ENCODE measurements around the gene MOB3C.

The MOB3C gene

GRCh38 chr1:46606255-46606965 lies 10.2 kb downstream of the MOB3C start:
- no peak for DNase-seq (ENCODE audit: low read depth in 2 of 2)

- DNase-seq (ENCODE audit: low read depth in 2 of 2), result no peak
Measured at GRCh38 chr1:46605232-46605631, 11.4 kb downstream of the MOB3C start.

GRCh38 chr1:46603858-46604549 lies 12.6 kb downstream of the MOB3C start, which contains the start of gene MKNK1:
Gene MKNK1 (minus strand): TSS chr1:46604268. CDS start chr1:46583327, 20,941 bp downstream.
- peak; percentile 96 to 98 for DNase-seq (ENCODE audit: low read depth in 2 of 2)

DNA sequence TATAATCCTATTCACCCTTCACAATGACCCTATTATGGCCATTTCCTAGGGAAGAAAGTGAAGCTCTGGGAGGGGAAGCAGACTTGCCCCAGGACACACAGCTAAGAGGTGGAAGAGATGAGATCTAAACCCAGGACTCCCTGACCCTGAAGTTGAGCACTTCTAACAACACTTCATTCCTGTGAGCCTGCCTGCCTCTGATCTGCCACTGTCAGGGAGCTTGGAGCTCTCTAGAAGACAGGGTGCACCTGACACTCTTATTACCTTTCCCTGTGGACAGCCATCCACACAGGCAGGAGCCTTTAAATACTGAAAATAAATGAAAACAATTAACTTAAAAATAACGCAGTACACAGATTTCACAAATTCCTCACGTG lies 13.1 kb downstream of the MOB3C start:
- DNase-seq (ENCODE audit: low read depth in 2 of 2), result no peak

GRCh38 chr1:46601257-46602007 lies 15.2 kb downstream of the MOB3C start:
- DNase-seq (ENCODE audit: low read depth in 2 of 2), result no peak

GRCh38 chr1:46599059-46599970 lies 17.3 kb downstream of the MOB3C start:
- no peak for DNase-seq (ENCODE audit: low read depth in 2 of 2)

DNA sequence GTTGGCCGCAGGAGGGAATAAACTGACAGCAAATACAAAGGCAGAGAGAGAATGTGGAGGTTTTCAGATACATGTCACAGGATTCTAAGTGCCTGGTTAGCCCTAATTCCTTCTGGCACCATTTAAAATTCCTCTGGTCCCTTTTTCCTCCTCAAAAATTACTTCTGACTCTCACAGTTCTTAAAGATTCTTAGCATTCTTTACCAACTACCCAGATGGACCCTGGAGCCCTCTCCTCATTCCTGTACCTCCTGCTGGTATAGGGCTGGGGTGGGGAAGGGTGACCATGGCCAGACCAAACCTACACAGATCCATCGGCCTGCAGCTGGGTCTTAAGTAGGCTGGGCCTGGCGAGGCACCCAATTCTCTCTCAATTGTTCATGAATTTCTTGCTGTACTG lies 19.8 kb downstream of the MOB3C start:
- DNase-seq (ENCODE audit: low read depth in 2 of 2), result no peak

DNA sequence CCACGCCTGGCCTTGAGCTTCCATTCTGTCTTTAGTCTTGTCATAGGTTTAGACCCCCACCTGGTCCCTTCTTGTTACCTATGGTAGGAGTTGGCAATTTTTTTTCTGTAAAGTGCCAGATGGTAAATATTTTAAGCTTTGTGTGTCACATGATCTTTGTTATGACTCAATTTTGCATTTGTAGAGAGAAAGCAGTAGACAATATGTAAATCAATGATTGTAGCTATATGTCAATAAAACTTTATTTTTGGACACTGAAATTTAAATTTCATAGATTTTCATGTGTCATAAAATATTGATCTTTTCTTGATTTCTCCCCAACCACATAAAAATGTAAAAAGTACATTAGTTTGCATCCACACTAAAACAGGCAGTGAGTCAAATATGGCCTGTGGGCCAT lies 20.6 kb downstream of the MOB3C start:
- DNase-seq (ENCODE audit: low read depth in 2 of 2), result no peak

GRCh38 chr1:46595127-46595526 lies 21.5 kb downstream of the MOB3C start:
- DNase-seq (ENCODE audit: low read depth in 2 of 2), result no peak

GRCh38 chr1:46594063-46594462 lies 22.5 kb downstream of the MOB3C start:
- no peak for DNase-seq (ENCODE audit: low read depth in 2 of 2)

DNA sequence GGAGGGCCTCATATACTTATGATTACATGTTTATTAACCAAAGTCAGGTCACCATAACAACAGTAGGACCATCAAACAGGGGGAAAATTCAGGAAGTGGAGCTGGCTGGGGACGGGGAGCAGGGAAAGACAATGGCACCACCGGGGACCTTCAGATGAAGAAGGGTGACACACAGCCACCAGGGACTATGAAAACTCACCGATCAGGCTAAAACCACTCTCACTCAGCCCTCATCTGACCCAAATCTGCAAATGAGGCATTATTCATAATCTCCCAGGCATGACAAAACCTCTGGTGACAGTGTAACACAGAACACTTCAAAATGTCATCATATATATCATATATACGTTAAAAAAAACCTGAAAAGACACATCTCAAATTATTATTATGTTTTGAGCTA lies 23.8 kb downstream of the MOB3C start:
- no peak for DNase-seq (ENCODE audit: low read depth in 2 of 2)

DNA sequence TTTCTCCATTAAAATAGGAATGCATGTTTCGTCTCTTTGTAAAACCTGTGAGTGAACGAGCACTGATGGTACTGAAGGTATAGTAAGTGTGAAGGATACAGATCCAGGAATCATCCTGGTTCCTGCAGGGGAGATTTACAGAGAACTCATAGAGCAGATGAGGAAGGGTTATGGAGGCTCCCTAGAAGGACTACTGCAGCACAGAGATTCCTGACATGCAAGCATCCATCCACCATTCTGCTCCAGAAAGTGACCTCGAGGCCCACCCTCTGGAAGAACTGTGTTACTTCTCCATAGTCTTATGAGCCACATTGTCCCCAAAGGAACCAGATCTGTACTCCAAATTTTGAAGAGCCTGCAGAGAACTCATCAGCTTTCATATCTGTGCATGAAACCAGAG lies 27.1 kb downstream of the MOB3C start:
- no peak for DNase-seq (ENCODE audit: low read depth in 2 of 2)

DNA sequence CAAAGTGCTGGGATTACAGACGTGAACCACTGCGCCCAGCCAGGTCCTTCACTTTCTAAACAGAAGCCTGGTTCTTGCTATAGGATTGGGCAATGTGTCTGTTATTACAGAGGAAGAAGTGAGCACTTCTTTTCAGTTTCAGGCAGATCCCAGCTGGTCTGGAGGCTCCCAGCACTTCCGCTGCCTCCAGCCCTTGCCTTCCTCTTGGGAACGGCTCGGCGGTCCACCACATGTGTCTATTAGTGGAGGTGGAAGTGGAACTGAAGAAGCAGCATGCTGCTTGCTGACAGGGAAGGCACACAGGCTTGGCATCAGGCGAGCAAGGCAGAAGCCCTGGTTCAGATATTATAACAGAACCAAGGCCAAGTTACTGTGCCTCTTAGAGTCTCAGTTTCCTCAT lies 29.5 kb downstream of the MOB3C start:
- DNase-seq (ENCODE audit: low read depth in 2 of 2), result no peak

DNA sequence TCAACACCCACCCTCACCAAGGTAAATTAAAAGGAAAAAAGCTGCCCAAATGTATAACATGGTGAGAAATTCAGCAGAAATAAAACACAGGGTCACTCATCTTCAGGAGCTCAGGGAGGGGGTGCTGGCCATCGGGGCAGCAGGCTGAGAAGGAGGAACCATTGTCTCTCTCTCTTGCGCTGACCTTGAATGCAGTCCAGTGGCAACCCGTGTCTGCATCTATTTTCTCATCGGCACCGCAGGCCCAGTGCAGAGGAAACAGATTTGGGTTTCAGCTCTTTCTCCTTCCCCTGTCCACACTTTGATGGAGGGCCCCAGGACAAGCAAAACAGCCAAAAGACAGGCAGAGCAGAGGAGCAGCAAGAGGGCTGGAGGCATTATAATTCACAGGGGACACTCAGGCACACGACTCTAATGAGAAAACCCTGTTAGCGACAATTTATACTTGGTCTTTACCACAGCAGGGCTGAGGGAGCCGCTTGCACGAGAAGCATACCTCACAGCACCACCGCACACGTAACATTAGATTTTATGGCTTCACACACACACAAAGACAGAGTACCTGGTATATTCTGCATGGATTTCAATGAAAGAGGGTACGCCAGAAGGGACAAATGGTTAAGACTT lies 31.2 kb downstream of the MOB3C start:
- no peak for DNase-seq (ENCODE audit: low read depth in 2 of 2)

GRCh38 chr1:46583494-46583893 lies 33.1 kb downstream of the MOB3C start:
- DNase-seq (ENCODE audit: low read depth in 2 of 2), result no peak

GRCh38 chr1:46582972-46583371 lies 33.6 kb downstream of the MOB3C start:
- no peak for DNase-seq (ENCODE audit: low read depth in 2 of 2)

- DNase-seq (ENCODE audit: low read depth in 2 of 2), result peak in 1 of 2 donors; percentile 7
Measured at GRCh38 chr1:46581681-46582455, 34.7 kb downstream of the MOB3C start.

GRCh38 chr1:46580140-46580903 lies 36.3 kb downstream of the MOB3C start:
- DNase-seq (ENCODE audit: low read depth in 2 of 2), result no peak

DNA sequence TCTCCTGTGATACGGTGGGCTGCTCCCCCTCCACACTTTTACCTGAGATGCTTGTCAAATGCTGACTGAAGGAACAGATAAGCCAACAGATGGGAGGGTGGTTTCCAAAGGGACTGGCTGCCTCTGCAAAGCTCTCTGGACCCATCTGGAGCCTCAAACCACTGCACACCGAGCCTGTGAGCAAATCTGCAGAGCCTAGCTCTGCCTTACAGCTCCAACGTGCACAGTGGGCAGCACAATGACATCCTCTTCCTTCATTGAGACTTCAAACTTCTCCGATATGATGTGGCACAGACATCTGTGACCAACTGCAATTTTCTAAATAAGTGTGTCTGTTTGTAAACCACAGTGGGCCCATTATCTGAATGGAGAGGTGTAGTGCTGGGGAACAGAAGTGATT lies 38.9 kb downstream of the MOB3C start:
- no peak for DNase-seq (ENCODE audit: low read depth in 2 of 2)

- no peak for DNase-seq (ENCODE audit: low read depth in 2 of 2)
Measured at GRCh38 chr1:46576596-46576995, 40.0 kb downstream of the MOB3C start.
